ENCODE data around the gene FOXK2. TPM values are rescaled to one million over a fixed set of nuclear protein-coding genes. Genes with fewer than 3 reads are reported as not detected.

The FOXK2 gene
- total RNA-seq, 2 experiments from 2014 or later, result 32.5 to 33.7 TPM

GRCh38 chr17:82567286-82567685, 47.8 kb downstream of the FOXK2 start:
- no peak for TF ChIP-seq CTCF (IDR thresholded peaks at IDR 0.05)
- H3K4me1 Mint-ChIP-seq (ENCODE audit: low read depth), result no peaks in the 10 kb centered on the region
- no peak overlapping the region for H3K27ac ChIP-seq (ENCODE audit: low read depth in 1 of 2, low read length in 2 of 2)
- H3K36me3 ChIP-seq (ENCODE audit: insufficient read depth, low read length), result peaks cover 68% of the 10 kb centered on the region
- no peaks in the 10 kb centered on the region for H3K9me3 ChIP-seq (ENCODE audit: control insufficient read depth in 1 of 2, insufficient read depth in 1 of 2, low read length in 2 of 2)
- H3K36me3 Mint-ChIP-seq (ENCODE audit: low read depth), result peaks cover 56% of the 10 kb centered on the region
- no peaks in the 10 kb centered on the region for H3K27me3 Mint-ChIP-seq
- POLR2A ChIA-PET, result no interaction called here
- ATAC-seq (ENCODE audit: poor library complexity), result no peak
- H3K4me1 ChIP-seq (ENCODE audit: insufficient read depth, low read length), result no peaks in the 10 kb centered on the region
- H3K4me3 ChIP-seq (ENCODE audit: low read length), result no peak overlapping the region
- CTCF ChIA-PET, result no interaction called here
- H3K4me3 Mint-ChIP-seq, result no peak overlapping the region
- intact Hi-C loops (cut with DNase I, micrococcal nuclease), result no loop called here
- no peak overlapping the region for H3K27ac Mint-ChIP-seq
- no peaks in the 10 kb centered on the region for H3K27me3 ChIP-seq (ENCODE audit: control insufficient read depth in 1 of 2, insufficient read depth in 2 of 2, low read length in 2 of 2)
- no peaks in the 10 kb centered on the region for H3K9me3 Mint-ChIP-seq
- DNase-seq, result no peak

GRCh38 chr17:82568997-82569393, 49.5 kb downstream of the FOXK2 start:
- H3K36me3 Mint-ChIP-seq (ENCODE audit: low read depth), result peaks cover 72% of the 10 kb centered on the region

GRCh38 chr17:82569621-82570020, 50.1 kb downstream of the FOXK2 start:
- DNase-seq, result no peak
- ChIA-PET CTCF (no interaction called here), POLR2A (no interaction called here)
- TF ChIP-seq CTCF (IDR thresholded peaks at IDR 0.05), result no peak
- Mint-ChIP-seq H3K9me3 (no peaks in the 10 kb centered on the region), H3K27ac (no peak overlapping the region), H3K4me3 (no peak overlapping the region), H3K4me1 (ENCODE audit: low read depth) (no peaks in the 10 kb centered on the region), H3K27me3 (no peaks in the 10 kb centered on the region), H3K36me3 (ENCODE audit: low read depth) (peaks cover 75% of the 10 kb centered on the region)
- Histone ChIP-seq H3K4me1 (ENCODE audit: insufficient read depth, low read length) (no peaks in the 10 kb centered on the region), H3K27me3 (ENCODE audit: control insufficient read depth in 1 of 2, insufficient read depth in 2 of 2, low read length in 2 of 2) (no peaks in the 10 kb centered on the region), H3K9me3 (ENCODE audit: control insufficient read depth in 1 of 2, insufficient read depth in 1 of 2, low read length in 2 of 2) (no peaks in the 10 kb centered on the region), H3K36me3 (ENCODE audit: insufficient read depth, low read length) (peaks cover 83% of the 10 kb centered on the region), H3K27ac (ENCODE audit: low read depth in 1 of 2, low read length in 2 of 2) (no peak overlapping the region), H3K4me3 (ENCODE audit: low read length) (no peak overlapping the region)
- intact Hi-C loops (cut with DNase I, micrococcal nuclease), result no loop called here
- ATAC-seq (ENCODE audit: poor library complexity), result no peak

More at GRCh38 chr17:82568997-82569393, 49.5 kb downstream of the FOXK2 start:
- no peaks in the 10 kb centered on the region for H3K9me3 Mint-ChIP-seq
- CTCF ChIA-PET, result no interaction called here
- intact Hi-C loops (cut with DNase I, micrococcal nuclease), result no loop called here
- H3K4me1 Mint-ChIP-seq (ENCODE audit: low read depth), result no peaks in the 10 kb centered on the region
- no peak overlapping the region for H3K27ac ChIP-seq (ENCODE audit: low read depth in 1 of 2, low read length in 2 of 2)
- no peaks in the 10 kb centered on the region for H3K9me3 ChIP-seq (ENCODE audit: control insufficient read depth in 1 of 2, insufficient read depth in 1 of 2, low read length in 2 of 2)
- H3K27me3 ChIP-seq (ENCODE audit: control insufficient read depth in 1 of 2, insufficient read depth in 2 of 2, low read length in 2 of 2), result no peaks in the 10 kb centered on the region
- peaks cover 84% of the 10 kb centered on the region for H3K36me3 ChIP-seq (ENCODE audit: insufficient read depth, low read length)
- H3K4me3 Mint-ChIP-seq, result no peak overlapping the region
- POLR2A ChIA-PET, result no interaction called here
- ATAC-seq (ENCODE audit: poor library complexity) (no peak), DNase-seq (no peak)
- H3K27ac Mint-ChIP-seq, result no peak overlapping the region
- H3K4me3 ChIP-seq (ENCODE audit: low read length), result no peak overlapping the region
- H3K27me3 Mint-ChIP-seq, result no peaks in the 10 kb centered on the region
- H3K4me1 ChIP-seq (ENCODE audit: insufficient read depth, low read length), result no peaks in the 10 kb centered on the region
- TF ChIP-seq CTCF (IDR thresholded peaks at IDR 0.05), result no peak

Data from CD4-positive, alpha-beta T cell (primary cell).